Measurements from ENCODE around the gene STIM2. TPM values are rescaled to one million over a fixed set of nuclear protein-coding genes. Genes with fewer than 3 reads are reported as not detected.

STIM2 gene
- total and polyA plus RNA-seq, 4 experiments from 2014 or later = 23.8 to 91.7 (median 62.7) TPM

DNA sequence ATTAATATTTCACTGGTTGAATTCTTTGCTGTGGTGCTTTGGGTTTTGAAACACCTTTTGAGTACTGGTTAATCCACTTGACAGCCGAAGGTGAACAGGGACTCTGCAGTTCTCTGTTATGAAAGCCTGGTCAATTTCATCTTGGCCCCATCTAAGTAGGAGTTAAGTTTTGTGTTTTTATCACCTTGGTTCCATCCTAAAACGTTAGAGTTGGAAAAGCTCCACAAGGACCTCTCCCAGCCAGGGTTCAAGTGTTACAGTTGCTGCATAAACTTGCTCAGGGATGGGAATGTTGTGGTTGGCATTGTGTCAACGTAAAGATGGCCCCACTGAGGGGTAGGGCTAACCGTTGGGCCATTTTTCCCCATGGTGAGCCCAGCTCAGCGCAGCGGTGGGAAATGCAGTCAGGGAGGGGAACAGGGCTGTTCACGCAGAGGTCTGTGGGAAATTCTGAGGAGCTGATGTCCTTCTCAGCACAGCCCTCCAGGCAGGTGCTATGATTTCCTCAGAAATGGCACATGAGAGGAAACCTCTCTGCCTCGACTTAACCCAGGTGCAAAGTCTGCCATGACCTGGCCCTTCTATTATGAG is 188.7 kb downstream of the STIM2 start:
- POLR2A ChIA-PET (ENCODE audit: partially characterized antibody) = no interaction called here
- H3K27ac Mint-ChIP-seq = no peak overlapping the region
- Histone ChIP-seq H3K4me1 (ENCODE audit: insufficient read depth, low read length) (peaks cover 6% of the 10 kb centered on the region), H3K4me3 (ENCODE audit: low read length in 2 of 2) (no peak overlapping the region), H3K36me3 (ENCODE audit: insufficient read depth, low read length) (no peaks in the 10 kb centered on the region), H3K27me3 (ENCODE audit: insufficient read depth, low read length) (peaks cover 14% of the 10 kb centered on the region), H3K9me3 (ENCODE audit: control insufficient read depth in 1 of 2, low read length in 2 of 2) (no peaks in the 10 kb centered on the region), H3K27ac (ENCODE audit: low read depth, low read length) (no peak overlapping the region)
- H3K4me3 Mint-ChIP-seq = peak overlapping the region in 2 of 8 donors; percentile 14 to 35
- peaks cover 0 to 6% (median 1%) of the 10 kb centered on the region in 8 donors for H3K9me3 Mint-ChIP-seq
- H3K4me1 Mint-ChIP-seq = peaks cover 4 to 11% (median 7%) of the 10 kb centered on the region in 4 donors
- CTCF ChIA-PET (ENCODE audit: partially characterized antibody) = interaction anchor here (1.0 to 2.9 kb wide), 6 partner anchors 9 to 262 kb away, joined by 3 to 21 read pairs (median 10); no protein-coding TSS in a partner anchor
- no peak for DNase-seq
- intact Hi-C loops (cut with micrococcal nuclease) = no loop called here
- peaks cover 23 to 36% of the 10 kb centered on the region in 2 donors for H3K27me3 Mint-ChIP-seq
- H3K36me3 Mint-ChIP-seq = no peaks in the 10 kb centered on the region

GRCh38 chr4:27050731-27051130 is 190.1 kb downstream of the STIM2 start:
- peaks cover 4 to 11% (median 7%) of the 10 kb centered on the region in 4 donors for H3K4me1 Mint-ChIP-seq
- H3K36me3 Mint-ChIP-seq = no peaks in the 10 kb centered on the region
- intact Hi-C loops (cut with micrococcal nuclease) = no loop called here
- POLR2A ChIA-PET (ENCODE audit: partially characterized antibody) = no interaction called here
- peak overlapping the region in 1 of 8 donors; percentile 22 for H3K4me3 Mint-ChIP-seq
- CTCF ChIA-PET (ENCODE audit: partially characterized antibody) = interaction anchor here (0.8 kb wide), 1 partner anchor 609 kb away, joined by 4 read pairs; no protein-coding TSS in a partner anchor
- DNase-seq = no peak
- Histone ChIP-seq H3K4me3 (ENCODE audit: low read length in 2 of 2) (no peak overlapping the region), H3K36me3 (ENCODE audit: insufficient read depth, low read length) (no peaks in the 10 kb centered on the region), H3K9me3 (ENCODE audit: control insufficient read depth in 1 of 2, low read length in 2 of 2) (no peaks in the 10 kb centered on the region), H3K4me1 (ENCODE audit: insufficient read depth, low read length) (peaks cover 6% of the 10 kb centered on the region), H3K27ac (ENCODE audit: low read depth, low read length) (no peak overlapping the region), H3K27me3 (ENCODE audit: insufficient read depth, low read length) (peaks cover 9% of the 10 kb centered on the region)
- H3K27ac Mint-ChIP-seq = no peak overlapping the region
- peaks cover 15 to 35% of the 10 kb centered on the region in 2 donors for H3K27me3 Mint-ChIP-seq
- H3K9me3 Mint-ChIP-seq = no peaks in the 10 kb centered on the region

DNA sequence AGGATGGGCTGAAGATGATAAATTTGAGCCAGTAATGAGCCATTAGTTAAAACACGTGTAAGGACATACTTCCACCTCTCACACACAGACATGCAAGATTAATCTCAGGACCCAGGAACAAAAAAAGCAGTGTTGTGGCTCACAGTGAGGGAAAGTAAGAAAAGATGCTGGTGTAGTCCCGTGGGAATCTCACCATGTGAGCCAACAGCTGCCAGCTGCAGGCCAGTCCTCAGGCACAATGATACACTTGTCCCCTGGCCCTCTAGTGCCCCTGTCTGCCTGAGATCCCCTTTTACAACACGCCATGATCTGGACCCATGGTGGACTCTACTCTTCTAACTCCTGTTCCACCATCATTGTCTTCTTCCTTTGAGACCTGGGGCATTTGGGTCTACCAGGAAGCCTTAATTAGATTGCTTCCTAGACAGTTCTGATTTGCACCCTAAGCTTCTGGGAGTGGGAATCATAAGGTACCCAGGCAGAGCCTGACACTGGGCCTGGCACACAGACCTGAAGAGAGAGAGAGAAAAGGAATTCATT is 194.7 kb downstream of the STIM2 start:
- Histone ChIP-seq H3K36me3 (ENCODE audit: insufficient read depth, low read length) (no peaks in the 10 kb centered on the region), H3K27ac (ENCODE audit: low read depth, low read length) (no peak overlapping the region), H3K27me3 (ENCODE audit: insufficient read depth, low read length) (peaks cover 5% of the 10 kb centered on the region), H3K9me3 (ENCODE audit: control insufficient read depth in 1 of 2, low read length in 2 of 2) (no peaks in the 10 kb centered on the region), H3K4me1 (ENCODE audit: insufficient read depth, low read length) (no peaks in the 10 kb centered on the region), H3K4me3 (ENCODE audit: low read length in 2 of 2) (no peak overlapping the region)
- Mint-ChIP-seq H3K36me3 (no peaks in the 10 kb centered on the region), H3K4me1 (no peaks in the 10 kb centered on the region), H3K27ac (no peak overlapping the region), H3K9me3 (no peaks in the 10 kb centered on the region), H3K4me3 (no peak overlapping the region), H3K27me3 (peaks cover 9 to 24% of the 10 kb centered on the region in 2 donors)
- intact Hi-C loops (cut with micrococcal nuclease) = no loop called here
- DNase-seq = no peak
- POLR2A ChIA-PET (ENCODE audit: partially characterized antibody) = no interaction called here
- CTCF ChIA-PET (ENCODE audit: partially characterized antibody) = no interaction called here

GRCh38 chr4:27056281-27056680 is 195.6 kb downstream of the STIM2 start:
- Mint-ChIP-seq H3K9me3 (peaks cover 0 to under 1% (median 0%) of the 10 kb centered on the region in 8 donors), H3K4me3 (no peak overlapping the region), H3K36me3 (no peaks in the 10 kb centered on the region), H3K27me3 (peaks cover 6 to 20% of the 10 kb centered on the region in 2 donors), H3K27ac (no peak overlapping the region), H3K4me1 (no peaks in the 10 kb centered on the region)
- no peak overlapping the region for H3K4me3 ChIP-seq (ENCODE audit: low read length in 2 of 2)
- no peaks in the 10 kb centered on the region for H3K4me1 ChIP-seq (ENCODE audit: insufficient read depth, low read length)
- ChIA-PET CTCF (ENCODE audit: partially characterized antibody) (interaction anchor here (0.9 to 1.2 kb wide), 2 partner anchors 8 to 10 kb away, joined by 3 read pairs; no protein-coding TSS in a partner anchor), POLR2A (ENCODE audit: partially characterized antibody) (no interaction called here)
- intact Hi-C loops (cut with micrococcal nuclease) = no loop called here
- no peaks in the 10 kb centered on the region for H3K36me3 ChIP-seq (ENCODE audit: insufficient read depth, low read length)
- no peak overlapping the region for H3K27ac ChIP-seq (ENCODE audit: low read depth, low read length)
- no peaks in the 10 kb centered on the region for H3K9me3 ChIP-seq (ENCODE audit: control insufficient read depth in 1 of 2, low read length in 2 of 2)
- peaks cover 6% of the 10 kb centered on the region for H3K27me3 ChIP-seq (ENCODE audit: insufficient read depth, low read length)
- DNase-seq = no peak

- DNase-seq = no peak
- H3K4me1 Mint-ChIP-seq = no peaks in the 10 kb centered on the region
- ChIA-PET POLR2A (ENCODE audit: partially characterized antibody) (no interaction called here), CTCF (ENCODE audit: partially characterized antibody) (interaction anchor here (0.9 to 2.2 kb wide), 3 partner anchors 8 to 11 kb away, joined by 3 to 13 read pairs (median 3); no protein-coding TSS in a partner anchor)
- no peaks in the 10 kb centered on the region for H3K36me3 Mint-ChIP-seq
- Histone ChIP-seq H3K4me1 (ENCODE audit: insufficient read depth, low read length) (no peaks in the 10 kb centered on the region), H3K9me3 (ENCODE audit: control insufficient read depth in 1 of 2, low read length in 2 of 2) (no peaks in the 10 kb centered on the region), H3K27me3 (ENCODE audit: insufficient read depth, low read length) (peaks cover 10% of the 10 kb centered on the region), H3K27ac (ENCODE audit: low read depth, low read length) (no peak overlapping the region), H3K36me3 (ENCODE audit: insufficient read depth, low read length) (no peaks in the 10 kb centered on the region), H3K4me3 (ENCODE audit: low read length in 2 of 2) (no peak overlapping the region)
- no peak overlapping the region for H3K27ac Mint-ChIP-seq
- no peak overlapping the region for H3K4me3 Mint-ChIP-seq
- H3K9me3 Mint-ChIP-seq = peaks cover 0 to 2% (median 0%) of the 10 kb centered on the region in 8 donors
- H3K27me3 Mint-ChIP-seq = peaks cover 3 to 24% of the 10 kb centered on the region in 2 donors
- intact Hi-C loops (cut with micrococcal nuclease) = no loop called here
Observed at GRCh38 chr4:27057053-27057452, 196.4 kb downstream of the STIM2 start.

- CTCF ChIA-PET (ENCODE audit: partially characterized antibody) = interaction anchor here (2.2 kb wide), 1 partner anchor 9 kb away, joined by 13 read pairs; no protein-coding TSS in a partner anchor
- Histone ChIP-seq H3K9me3 (ENCODE audit: control insufficient read depth in 1 of 2, low read length in 2 of 2) (no peaks in the 10 kb centered on the region), H3K27ac (ENCODE audit: low read depth, low read length) (no peak overlapping the region), H3K4me3 (ENCODE audit: low read length in 2 of 2) (no peak overlapping the region), H3K27me3 (ENCODE audit: insufficient read depth, low read length) (peaks cover 10% of the 10 kb centered on the region), H3K4me1 (ENCODE audit: insufficient read depth, low read length) (no peaks in the 10 kb centered on the region), H3K36me3 (ENCODE audit: insufficient read depth, low read length) (no peaks in the 10 kb centered on the region)
- intact Hi-C loops (cut with micrococcal nuclease) = no loop called here
- POLR2A ChIA-PET (ENCODE audit: partially characterized antibody) = no interaction called here
- Mint-ChIP-seq H3K4me3 (no peak overlapping the region), H3K4me1 (no peaks in the 10 kb centered on the region), H3K9me3 (peaks cover 0 to 2% (median 0%) of the 10 kb centered on the region in 8 donors), H3K27ac (no peak overlapping the region), H3K27me3 (peaks cover 1 to 27% of the 10 kb centered on the region in 2 donors), H3K36me3 (no peaks in the 10 kb centered on the region)
- DNase-seq = no peak
Observed at GRCh38 chr4:27057662-27058061, 197.0 kb downstream of the STIM2 start.

DNA sequence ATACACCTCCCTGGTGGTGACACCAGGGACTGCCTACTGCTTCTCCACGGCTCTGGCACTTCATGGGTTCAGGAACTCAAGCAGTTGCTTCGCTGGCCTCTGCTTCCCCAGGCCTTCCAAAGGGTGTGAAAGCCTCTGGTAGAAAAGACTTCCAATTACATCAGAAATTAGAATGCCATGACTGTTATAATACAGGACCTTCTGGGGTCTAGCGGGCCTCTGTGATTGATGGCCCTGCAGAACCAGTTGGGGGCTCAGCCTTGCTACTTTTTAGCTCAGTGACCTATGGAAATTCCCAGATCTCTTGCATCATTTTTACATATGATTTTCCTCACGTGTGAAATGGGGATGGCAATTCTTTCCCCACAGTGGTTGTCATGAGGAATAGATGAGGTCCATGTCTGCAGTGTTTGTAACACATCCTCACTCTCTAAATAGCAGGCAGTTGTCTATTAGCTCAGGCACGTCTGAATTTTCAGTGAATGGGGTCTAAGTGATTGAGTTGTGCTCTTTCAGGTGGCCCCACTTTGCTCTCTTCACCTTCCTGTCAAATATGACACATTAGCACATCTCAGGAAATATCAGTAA is 198.3 kb downstream of the STIM2 start:
- POLR2A ChIA-PET (ENCODE audit: partially characterized antibody) = no interaction called here
- Mint-ChIP-seq H3K36me3 (no peaks in the 10 kb centered on the region), H3K4me1 (no peaks in the 10 kb centered on the region), H3K4me3 (no peak overlapping the region), H3K27me3 (peaks cover 0 to 20% of the 10 kb centered on the region in 2 donors), H3K27ac (no peak overlapping the region), H3K9me3 (peaks cover 0 to 2% (median 0%) of the 10 kb centered on the region in 8 donors)
- Histone ChIP-seq H3K9me3 (ENCODE audit: control insufficient read depth in 1 of 2, low read length in 2 of 2) (no peaks in the 10 kb centered on the region), H3K27me3 (ENCODE audit: insufficient read depth, low read length) (peaks cover 10% of the 10 kb centered on the region), H3K27ac (ENCODE audit: low read depth, low read length) (no peak overlapping the region), H3K4me3 (ENCODE audit: low read length in 2 of 2) (no peak overlapping the region), H3K4me1 (ENCODE audit: insufficient read depth, low read length) (no peaks in the 10 kb centered on the region), H3K36me3 (ENCODE audit: insufficient read depth, low read length) (no peaks in the 10 kb centered on the region)
- intact Hi-C loops (cut with micrococcal nuclease) = no loop called here
- CTCF ChIA-PET (ENCODE audit: partially characterized antibody) = interaction anchor here (1.1 to 2.2 kb wide), 2 partner anchors 10 to 13 kb away, joined by 3 to 13 read pairs; no protein-coding TSS in a partner anchor
- DNase-seq = no peak
